ENCODE results near the gene LDOC1.
A peak's percentile ranks its signal among the peaks of the same experiment; 100 is the strongest.
"Not testable (repeated sequence)": the region's sequence is repeated elsewhere in the genome, so short reads cannot be mapped to it uniquely, and the experiment has no call there.

The LDOC1 gene

GRCh38 chrX:141176586-141177451 is at the start of gene LDOC1:
TSS of gene LDOC1 (minus strand) at chrX:141177129. CDS start at chrX:141177021, 108 bp downstream.
- DNase-seq (ENCODE audit: low spot score), result peak; percentile 90

GRCh38 chrX:141221611-141222010 is 44.7 kb upstream of the LDOC1 start:
- no peak for DNase-seq (ENCODE audit: low spot score)

- no peak for DNase-seq (ENCODE audit: low spot score)
Measured at GRCh38 chrX:141220342-141221008, 43.5 kb upstream of the LDOC1 start.

- DNase-seq (ENCODE audit: low spot score), result no peak
Measured at GRCh38 chrX:141214196-141214595, 37.3 kb upstream of the LDOC1 start.

GRCh38 chrX:141201962-141202361 is 25.0 kb upstream of the LDOC1 start:
- no peak for DNase-seq (ENCODE audit: low spot score)

- not testable (repeated sequence) for DNase-seq (ENCODE audit: low spot score)
Measured at GRCh38 chrX:141188573-141188972, 11.6 kb upstream of the LDOC1 start.

GRCh38 chrX:141185366-141185765 is 8.4 kb upstream of the LDOC1 start:
- DNase-seq (ENCODE audit: low spot score), result no peak

- no peak for DNase-seq (ENCODE audit: low spot score)
Measured at GRCh38 chrX:141183000-141183399, 6.1 kb upstream of the LDOC1 start.

GRCh38 chrX:141180851-141181250 is 3.9 kb upstream of the LDOC1 start:
- no peak for DNase-seq (ENCODE audit: low spot score)

GRCh38 chrX:141175786-141176185 is 1.1 kb downstream of the LDOC1 start:
- no peak for DNase-seq (ENCODE audit: low spot score)

- no peak for DNase-seq (ENCODE audit: low spot score)
Measured at GRCh38 chrX:141164406-141164805, 12.5 kb downstream of the LDOC1 start.

GRCh38 chrX:141158084-141158483 is 18.8 kb downstream of the LDOC1 start:
- DNase-seq (ENCODE audit: low spot score), result no peak

- not testable (repeated sequence) for DNase-seq (ENCODE audit: low spot score)
Measured at GRCh38 chrX:141155231-141155630, 21.7 kb downstream of the LDOC1 start.

- DNase-seq (ENCODE audit: low spot score), result no peak
Measured at GRCh38 chrX:141142946-141143345, 34.0 kb downstream of the LDOC1 start.

- no peak for DNase-seq (ENCODE audit: low spot score)
Measured at GRCh38 chrX:141133272-141133671, 43.7 kb downstream of the LDOC1 start.

- DNase-seq (ENCODE audit: low spot score), result no peak
Measured at GRCh38 chrX:141127146-141127545, 49.8 kb downstream of the LDOC1 start.

Measured in ecto neural progenitor cell (in vitro differentiated cells).